HCT116 (cell line): ENCODE data around the gene OSTF1. TPM values are rescaled to one million over a fixed set of nuclear protein-coding genes. Genes with fewer than 3 reads are reported as not detected.

Source experiments
- ATAC-seq: fragments of 200-7000 bp; cut with Tn5 transposase; 2 replicates; pipeline ENCODE4 v1.9.1; 2020; ENCODE audit warnings: mild to moderate bottlenecking, moderate library complexity
- BruUV-seq: library from RNA; stranded (reverse); fragments of 400-500 nt; replicated peaks from 2 replicates; lab custom pipeline; 2021; lab: Mats Ljungman, UMichigan
- CTCF ChIA-PET: fragments of 300-600 bp; sonication (Branson Sonifier 250); formaldehyde crosslinking; loops from one replicate; lab custom pipeline; 2021; ENCODE audit warnings: antibody characterized with exemption; lab: Charles Lee
- POLR2A ChIA-PET: fragments of 300-600, 350-600 bp; sonication (Branson Sonifier 250); formaldehyde crosslinking; loops from one replicate; lab custom pipeline; 2021; ENCODE audit warnings: antibody characterized with exemption; lab: Charles Lee
- RAD21 ChIA-PET, 2 experiments: fragments of 300-600 bp; sonication (Branson Sonifier 250); formaldehyde crosslinking; loops; one replicate each; lab custom pipeline; 2023; ENCODE audit warnings: low total read pairs in 2 of 2; ENCODE audit not compliant: uncharacterized antibody in 2 of 2, unreplicated experiment in 2 of 2, low non-redundant PET in 1 of 2; lab: Charles Lee
- DNase-seq: peaks from one replicate; pipeline ENCODE4 v3.0.0-alpha.2; 2010; ENCODE audit warnings: low read depth, low spot score
- H2AFZ ChIP-seq: fragments of 200-600 bp; shearing (Covaris generic), sonication (generic); 2 replicates; pipeline ENCODE4 v1.6.1; 2017; ENCODE audit warnings: low read depth, mixed run types, mixed read lengths, antibody characterized with exemption, low read length; ENCODE audit not compliant: poor library complexity, severe bottlenecking
- H3K27ac ChIP-seq: 2 replicates; pipeline ENCODE4 v1.5.1; 2012; ENCODE audit warnings: low read depth, low read length
- H3K27me3 ChIP-seq: fragments of 200-600 bp; sonication (generic); 2 replicates; pipeline ENCODE4 v1.6.1; 2016; ENCODE audit warnings: mixed run types, low read length, mixed read lengths; ENCODE audit not compliant: insufficient read depth
- H3K36me3 ChIP-seq, 2 experiments: fragments of 200-500 bp in 1 of 2; fragments of 200-600 bp in 1 of 2; sonication (Bioruptor generic) in 1 of 2; sonication (generic) in 1 of 2; 2 replicates each; pipeline versions ENCODE4 v1.5.1 to v1.6.1; 2014 to 2016; ENCODE audit warnings: low read length in 2 of 2, inconsistent platforms in 1 of 2, mixed read lengths in 1 of 2, mixed run types in 1 of 2; ENCODE audit not compliant: insufficient read depth in 2 of 2, control insufficient read depth in 1 of 2
- H3K4me1 ChIP-seq, 2 experiments: fragments of 200-600 bp in 1 of 2; sonication (generic) in 1 of 2; 2 replicates each; pipeline versions ENCODE4 v1.5.1 to v1.6.1; 2012 to 2017; ENCODE audit warnings: low read length in 2 of 2, inconsistent platforms in 1 of 2, mild to moderate bottlenecking in 1 of 2, mixed read lengths in 1 of 2, mixed run types in 1 of 2, moderate library complexity in 1 of 2; ENCODE audit not compliant: insufficient read depth in 2 of 2, control insufficient read depth in 1 of 2
- H3K4me2 ChIP-seq: fragments of 200-600 bp; sonication (generic); 2 replicates; pipeline ENCODE4 v1.6.1; 2017; ENCODE audit warnings: mixed run types, low read length, mixed read lengths
- H3K4me3 ChIP-seq, 2 experiments: fragments of 200-600 bp in 1 of 2; sonication (generic) in 1 of 2; replicated peaks in 1 of 2; 2 replicates each; pipeline ENCODE4 v1.5.1; 2011 to 2016; ENCODE audit warnings: low read length in 2 of 2, control low read depth in 1 of 2, low read depth in 1 of 2, mild to moderate bottlenecking in 1 of 2, mixed read lengths in 1 of 2, mixed run types in 1 of 2
- H3K79me2 ChIP-seq: fragments of 200-600 bp; sonication (generic); 2 replicates; pipeline ENCODE4 v1.6.1; 2017; ENCODE audit warnings: mild to moderate bottlenecking, mixed run types, low read length, moderate library complexity, mixed read lengths; ENCODE audit not compliant: insufficient read depth
- H3K9ac ChIP-seq: fragments of 200-600 bp; sonication (generic); 2 replicates; pipeline ENCODE4 v1.6.1; 2016; ENCODE audit warnings: low read length, mixed read lengths
- H3K9me2 ChIP-seq: fragments of 200-600 bp; sonication (generic), shearing (Covaris generic); 2 replicates; pipeline ENCODE4 v1.6.1; 2017; ENCODE audit warnings: mixed run types, mild to moderate bottlenecking, moderate library complexity; ENCODE audit not compliant: insufficient read depth
- H3K9me3 ChIP-seq, 2 experiments: fragments of 200-500 bp in 1 of 2; fragments of 200-600 bp in 1 of 2; sonication (Bioruptor generic) in 1 of 2; sonication (generic) in 1 of 2; 2 replicates each; pipeline ENCODE4 v1.6.1; 2014 to 2017; ENCODE audit warnings: low read length in 2 of 2, mixed read lengths in 2 of 2, inconsistent platforms in 1 of 2, low read depth in 1 of 2, mild to moderate bottlenecking in 1 of 2, mixed run types in 1 of 2, moderate library complexity in 1 of 2; ENCODE audit not compliant: control insufficient read depth in 1 of 2, insufficient read depth in 1 of 2
- H4K20me1 ChIP-seq: fragments of 200-600 bp; sonication (generic), shearing (Covaris generic); 2 replicates; pipeline ENCODE4 v1.6.1; 2017; ENCODE audit warnings: mixed run types, mild to moderate bottlenecking, moderate library complexity; ENCODE audit not compliant: insufficient read depth
- CEBPB ChIP-seq: IDR thresholded peaks from 2 replicates; pipeline ENCODE4 v1.6.1; 2012; ENCODE audit warnings: low read depth
- CTCF ChIP-seq, 3 experiments: fragments of 200-600 bp in 1 of 3; sonication (generic) in 1 of 3; IDR thresholded peaks in 2 of 3; conservative IDR thresholded peaks in 1 of 3; 2 replicates each; pipeline ENCODE4 v1.5.1; 2012 to 2017; ENCODE audit warnings: low read depth in 2 of 3, low read length in 2 of 3, antibody characterized with exemption in 1 of 3, borderline replicate concordance in 1 of 3, control low read depth in 1 of 3, mild to moderate bottlenecking in 1 of 3, mixed read lengths in 1 of 3, mixed run types in 1 of 3, moderate library complexity in 1 of 3; ENCODE audit not compliant: insufficient read depth in 1 of 3
- EGR1 ChIP-seq: IDR thresholded peaks from 2 replicates; pipeline ENCODE4 v1.6.1; 2012; ENCODE audit warnings: low read depth
- ELF1 ChIP-seq: IDR thresholded peaks from 2 replicates; pipeline ENCODE4 v1.6.1; 2012; ENCODE audit warnings: low read depth, borderline replicate concordance
- EZH2phosphoT487 ChIP-seq: fragments of 200-600 bp; IDR thresholded peaks from 2 replicates; pipeline ENCODE4 v1.6.1; 2018; ENCODE audit warnings: antibody characterized with exemption, borderline replicate concordance
- FOSL1 ChIP-seq: IDR thresholded peaks from 2 replicates; pipeline ENCODE4 v1.6.1; 2012; ENCODE audit warnings: low read depth
- JUND ChIP-seq: IDR thresholded peaks from 2 replicates; pipeline ENCODE4 v1.6.1; 2012
- POLR2A ChIP-seq: IDR thresholded peaks from 2 replicates; pipeline ENCODE4 v1.7.0; 2011; ENCODE audit warnings: borderline replicate concordance; ENCODE audit not compliant: insufficient read depth, insufficient read length; ENCODE audit errors: extremely low read depth
- POLR2AphosphoS5 ChIP-seq: IDR thresholded peaks from 2 replicates; pipeline ENCODE4 v1.6.1; 2011; ENCODE audit warnings: mild to moderate bottlenecking, low read depth, low read length, moderate library complexity
- RAD21 ChIP-seq: IDR thresholded peaks from 2 replicates; pipeline ENCODE4 v1.6.1; 2012; ENCODE audit warnings: low read depth, mild to moderate bottlenecking
- SIN3A ChIP-seq: IDR thresholded peaks from 2 replicates; pipeline ENCODE4 v1.6.1; 2012; ENCODE audit warnings: low read depth
- SP1 ChIP-seq: IDR thresholded peaks from 2 replicates; pipeline ENCODE4 v1.6.1; 2012; ENCODE audit warnings: low read depth
- SRF ChIP-seq: IDR thresholded peaks from 2 replicates; pipeline ENCODE4 v1.6.1; 2012; ENCODE audit warnings: low read depth
- YY1 ChIP-seq: IDR thresholded peaks from 2 replicates; pipeline ENCODE4 v1.6.1; 2011; ENCODE audit warnings: low read length, low read depth, moderate library complexity, mild to moderate bottlenecking; ENCODE audit not compliant: insufficient replicate concordance; ENCODE audit errors: extremely low read depth
- ZFX ChIP-seq: fragments of 450-650 bp; IDR thresholded peaks from 2 replicates; pipeline ENCODE4 v1.6.1; 2017
- ZNF274 ChIP-seq: fragments of 200-500 bp; sonication (Bioruptor generic); IDR thresholded peaks from 2 replicates; pipeline ENCODE4 v1.6.1; 2014; ENCODE audit warnings: mild to moderate bottlenecking, low read depth, low read length, inconsistent platforms
- intact Hi-C: fragments of 100-400 bp; cut with micrococcal nuclease; formaldehyde crosslinking; loops from 2 replicates; pipeline ENCODE4 v1.10.0; 2022
- total RNA-seq: library from RNA; stranded (reverse); gene quantifications from one replicate; pipeline ENCODE4 v1.2.1, GENCODE V29; 2021; ENCODE audit not compliant: unreplicated experiment
- TF ChIP-seq, protein P1 (sequence below): IDR thresholded peaks from 2 replicates; pipeline ENCODE4 v1.6.1; 2011; ENCODE audit warnings: mild to moderate bottlenecking, low read length, moderate library complexity; ENCODE audit not compliant: insufficient replicate concordance; ENCODE audit errors: extremely low read depth
- TF ChIP-seq, protein P2 (sequence below): IDR thresholded peaks from 2 replicates; pipeline ENCODE4 v1.6.1; 2012; ENCODE audit warnings: low read depth
- TF ChIP-seq, protein P3 (sequence below): IDR thresholded peaks from 2 replicates; pipeline ENCODE4 v1.6.1; 2012

The OSTF1 gene
- total RNA-seq, 1 experiment from 2014 or later = 20.7 TPM

- Histone ChIP-seq H3K79me2 (no peaks in the 10 kb centered on the region), H3K9me2 (no peaks in the 10 kb centered on the region; the same call in 1 of the 2 replicates), H4K20me1 (no peaks in the 10 kb centered on the region), H3K27ac (no peak overlapping the region), H3K4me3 (no peak overlapping the region), H2AFZ (no peak overlapping the region), H3K9me3 (no peaks in the 10 kb centered on the region), H3K27me3 (no peaks in the 10 kb centered on the region), H3K4me2 (no peak overlapping the region), H3K9ac (no peak overlapping the region), H3K4me1 (no peaks in the 10 kb centered on the region), H3K36me3 (no peaks in the 10 kb centered on the region)
- ATAC-seq = no peak
- ChIA-PET CTCF (no interaction called here), POLR2A (no interaction called here), RAD21 (no interaction called here)
- BruUV-seq = no TSS peak
- intact Hi-C loops = no loop called here
- TF ChIP-seq, protein P1, sequence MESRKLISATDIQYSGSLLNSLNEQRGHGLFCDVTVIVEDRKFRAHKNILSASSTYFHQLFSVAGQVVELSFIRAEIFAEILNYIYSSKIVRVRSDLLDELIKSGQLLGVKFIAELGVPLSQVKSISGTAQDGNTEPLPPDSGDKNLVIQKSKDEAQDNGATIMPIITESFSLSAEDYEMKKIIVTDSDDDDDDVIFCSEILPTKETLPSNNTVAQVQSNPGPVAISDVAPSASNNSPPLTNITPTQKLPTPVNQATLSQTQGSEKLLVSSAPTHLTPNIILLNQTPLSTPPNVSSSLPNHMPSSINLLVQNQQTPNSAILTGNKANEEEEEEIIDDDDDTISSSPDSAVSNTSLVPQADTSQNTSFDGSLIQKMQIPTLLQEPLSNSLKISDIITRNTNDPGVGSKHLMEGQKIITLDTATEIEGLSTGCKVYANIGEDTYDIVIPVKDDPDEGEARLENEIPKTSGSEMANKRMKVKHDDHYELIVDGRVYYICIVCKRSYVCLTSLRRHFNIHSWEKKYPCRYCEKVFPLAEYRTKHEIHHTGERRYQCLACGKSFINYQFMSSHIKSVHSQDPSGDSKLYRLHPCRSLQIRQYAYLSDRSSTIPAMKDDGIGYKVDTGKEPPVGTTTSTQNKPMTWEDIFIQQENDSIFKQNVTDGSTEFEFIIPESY = no peak
- TF ChIP-seq, protein P2, sequence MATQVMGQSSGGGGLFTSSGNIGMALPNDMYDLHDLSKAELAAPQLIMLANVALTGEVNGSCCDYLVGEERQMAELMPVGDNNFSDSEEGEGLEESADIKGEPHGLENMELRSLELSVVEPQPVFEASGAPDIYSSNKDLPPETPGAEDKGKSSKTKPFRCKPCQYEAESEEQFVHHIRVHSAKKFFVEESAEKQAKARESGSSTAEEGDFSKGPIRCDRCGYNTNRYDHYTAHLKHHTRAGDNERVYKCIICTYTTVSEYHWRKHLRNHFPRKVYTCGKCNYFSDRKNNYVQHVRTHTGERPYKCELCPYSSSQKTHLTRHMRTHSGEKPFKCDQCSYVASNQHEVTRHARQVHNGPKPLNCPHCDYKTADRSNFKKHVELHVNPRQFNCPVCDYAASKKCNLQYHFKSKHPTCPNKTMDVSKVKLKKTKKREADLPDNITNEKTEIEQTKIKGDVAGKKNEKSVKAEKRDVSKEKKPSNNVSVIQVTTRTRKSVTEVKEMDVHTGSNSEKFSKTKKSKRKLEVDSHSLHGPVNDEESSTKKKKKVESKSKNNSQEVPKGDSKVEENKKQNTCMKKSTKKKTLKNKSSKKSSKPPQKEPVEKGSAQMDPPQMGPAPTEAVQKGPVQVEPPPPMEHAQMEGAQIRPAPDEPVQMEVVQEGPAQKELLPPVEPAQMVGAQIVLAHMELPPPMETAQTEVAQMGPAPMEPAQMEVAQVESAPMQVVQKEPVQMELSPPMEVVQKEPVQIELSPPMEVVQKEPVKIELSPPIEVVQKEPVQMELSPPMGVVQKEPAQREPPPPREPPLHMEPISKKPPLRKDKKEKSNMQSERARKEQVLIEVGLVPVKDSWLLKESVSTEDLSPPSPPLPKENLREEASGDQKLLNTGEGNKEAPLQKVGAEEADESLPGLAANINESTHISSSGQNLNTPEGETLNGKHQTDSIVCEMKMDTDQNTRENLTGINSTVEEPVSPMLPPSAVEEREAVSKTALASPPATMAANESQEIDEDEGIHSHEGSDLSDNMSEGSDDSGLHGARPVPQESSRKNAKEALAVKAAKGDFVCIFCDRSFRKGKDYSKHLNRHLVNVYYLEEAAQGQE = no peak
- TF ChIP-seq SP1 (no peak), ELF1 (no peak), FOSL1 (no peak), SIN3A (no peak), RAD21 (no peak), CEBPB (no peak), POLR2AphosphoS5 (no peak), CTCF (IDR thresholded peaks at IDR 0.05 in 2 of 3, conservative IDR thresholded peaks at IDR 0.05 in 1 of 3; ENCODE audit: borderline replicate concordance in 1 of 3, insufficient read depth in 1 of 3, low read depth in 2 of 3, low read length in 2 of 3) (no peak), YY1 (no peak), ZNF274 (no peak), EZH2phosphoT487 (no peak), POLR2A (no peak), JUND (no peak), ZFX (no peak), EGR1 (no peak), SRF (no peak)
- TF ChIP-seq, protein P3, sequence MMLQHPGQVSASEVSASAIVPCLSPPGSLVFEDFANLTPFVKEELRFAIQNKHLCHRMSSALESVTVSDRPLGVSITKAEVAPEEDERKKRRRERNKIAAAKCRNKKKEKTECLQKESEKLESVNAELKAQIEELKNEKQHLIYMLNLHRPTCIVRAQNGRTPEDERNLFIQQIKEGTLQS = no peak
- DNase-seq = no peak
Observed at GRCh38 chr9:75117564-75117963, 29.2 kb downstream of the OSTF1 start.
